Subcutaneous adipose tissue (tissue), 4 donors: ENCODE data around the gene CYB5D1. TPM values are rescaled to one million over a fixed set of nuclear protein-coding genes. Genes with fewer than 3 reads are reported as not detected.

ENCODE experiments used
- CTCF ChIP-seq: fragments of 450-650 bp; IDR thresholded peaks from one replicate; pipeline ENCODE4 v1.5.1; 2016; ENCODE audit warnings: low read depth, mild to moderate bottlenecking, control low read depth, antibody characterized with exemption, moderate library complexity
- total RNA-seq, 4 donors: library from RNA; depleted of rRNA; stranded (reverse); fragments of >200 nt; gene quantifications; one replicate each; pipeline ENCODE4 v1.1.0, GENCODE V29; 2016

CYB5D1 gene
- total RNA-seq, 4 donors from 2014 or later = 4.1 to 7.7 (median 6.3) TPM

- TF ChIP-seq CTCF = no peak
These were observed 29.8 kb downstream of the CYB5D1 start for GRCh38 chr17:7887482-7888183.

GRCh38 chr17:7888184-7888920 is 30.5 kb downstream of the CYB5D1 start, which contains the start of gene CHD3:
Gene CHD3, plus strand, starts transcription at chr17:7888789. Its CDS starts 212 bp downstream, at chr17:7889001.
- TF ChIP-seq CTCF = no peak

- no peak for TF ChIP-seq CTCF
These were observed 31.6 kb downstream of the CYB5D1 start for GRCh38 chr17:7889166-7889955.

- no peak for TF ChIP-seq CTCF
These were observed 35.5 kb downstream of the CYB5D1 start for GRCh38 chr17:7893187-7893880.

- no peak for TF ChIP-seq CTCF
These were observed 36.4 kb downstream of the CYB5D1 start for GRCh38 chr17:7894226-7894625.

- no peak for TF ChIP-seq CTCF
These were observed 37.1 kb downstream of the CYB5D1 start for GRCh38 chr17:7894866-7895265.
